HEK293 (cell line): ENCODE measurements around the gene HECTD2.

ENCODE experiments used
- AEBP2 ChIP-seq: fragments of 450-650 bp; formaldehyde crosslinking; IDR thresholded peaks from 2 replicates; pipeline ENCODE4 v1.5.1; 2016; ENCODE audit warnings: missing biosample characterization, missing genetic modification characterization, borderline replicate concordance
- ATF2 ChIP-seq: fragments of 450-650 bp; formaldehyde crosslinking; IDR thresholded peaks from 2 replicates; pipeline ENCODE4 v1.5.1; 2016; ENCODE audit warnings: missing biosample characterization, missing genetic modification characterization, low read depth
- BCL11B ChIP-seq: fragments of 450-650 bp; formaldehyde crosslinking; IDR thresholded peaks from 2 replicates; pipeline ENCODE4 v1.5.1; 2016; ENCODE audit warnings: low read depth, missing biosample characterization, missing genetic modification characterization
- CTCF ChIP-seq: fragments of 450-650 bp; formaldehyde crosslinking; IDR thresholded peaks from 2 replicates; pipeline ENCODE4 v1.5.1; 2016; ENCODE audit warnings: missing biosample characterization, missing genetic modification characterization
- KLF7 ChIP-seq: fragments of 450-650 bp; formaldehyde crosslinking; IDR thresholded peaks from 2 replicates; pipeline ENCODE4 v1.5.1; 2016; ENCODE audit warnings: missing biosample characterization, missing genetic modification characterization, borderline replicate concordance
- KLF9 ChIP-seq: fragments of 450-650 bp; formaldehyde crosslinking; IDR thresholded peaks from 2 replicates; pipeline ENCODE4 v1.5.1; 2016; ENCODE audit warnings: missing biosample characterization, missing genetic modification characterization, low read depth
- PRDM1 ChIP-seq: fragments of 450-650 bp; formaldehyde crosslinking; IDR thresholded peaks from 2 replicates; pipeline ENCODE4; 2016; ENCODE audit warnings: missing biosample characterization, missing genetic modification characterization
- PRDM10 ChIP-seq: fragments of 450-650 bp; formaldehyde crosslinking; IDR thresholded peaks from 2 replicates; pipeline ENCODE4 v1.5.1; 2016; ENCODE audit warnings: missing biosample characterization, missing genetic modification characterization
- RBAK ChIP-seq: fragments of 450-650 bp; formaldehyde crosslinking; IDR thresholded peaks from 2 replicates; pipeline ENCODE4 v1.5.1; 2016; ENCODE audit warnings: missing biosample characterization, missing genetic modification characterization
- SALL2 ChIP-seq: fragments of 450-650 bp; formaldehyde crosslinking; IDR thresholded peaks from 2 replicates; pipeline ENCODE4 v1.5.0; 2017; ENCODE audit warnings: missing biosample characterization, mild to moderate bottlenecking, missing genetic modification characterization, borderline replicate concordance
- SCRT1 ChIP-seq: fragments of 450-650 bp; formaldehyde crosslinking; IDR thresholded peaks from 2 replicates; pipeline ENCODE4 v1.5.1; 2016; ENCODE audit warnings: missing biosample characterization, missing genetic modification characterization, borderline replicate concordance
- WT1 ChIP-seq: fragments of 450-650 bp; formaldehyde crosslinking; IDR thresholded peaks from 2 replicates; pipeline ENCODE4 v1.5.1; 2016; ENCODE audit warnings: missing biosample characterization, missing genetic modification characterization
- ZBTB20 ChIP-seq: fragments of 450-650 bp; formaldehyde crosslinking; IDR thresholded peaks from 2 replicates; pipeline ENCODE4 v1.5.1; 2016; ENCODE audit warnings: missing biosample characterization, missing genetic modification characterization
- ZIC2 ChIP-seq: fragments of 450-650 bp; formaldehyde crosslinking; IDR thresholded peaks from 2 replicates; pipeline ENCODE4 v1.5.1; 2016; ENCODE audit warnings: missing biosample characterization, missing genetic modification characterization
- ZNF140 ChIP-seq: fragments of 450-650 bp; formaldehyde crosslinking; IDR thresholded peaks from 2 replicates; pipeline ENCODE4 v1.5.1; 2016; ENCODE audit warnings: missing biosample characterization, missing genetic modification characterization
- ZNF169 ChIP-seq: fragments of 450-650 bp; formaldehyde crosslinking; IDR thresholded peaks from 2 replicates; pipeline ENCODE4 v1.5.1; 2016; ENCODE audit warnings: missing biosample characterization, missing genetic modification characterization
- ZNF2 ChIP-seq: fragments of 450-650 bp; formaldehyde crosslinking; IDR thresholded peaks from 2 replicates; pipeline ENCODE4 v1.5.1; 2016; ENCODE audit warnings: missing biosample characterization, missing genetic modification characterization
- ZNF211 ChIP-seq: fragments of 450-650 bp; formaldehyde crosslinking; IDR thresholded peaks from 2 replicates; pipeline ENCODE4 v1.5.1; 2016; ENCODE audit warnings: low read depth, missing biosample characterization, missing genetic modification characterization
- ZNF214 ChIP-seq: fragments of 450-650 bp; formaldehyde crosslinking; IDR thresholded peaks from 2 replicates; pipeline ENCODE4 v1.5.1; 2017; ENCODE audit warnings: missing biosample characterization, mild to moderate bottlenecking, missing genetic modification characterization, borderline replicate concordance
- ZNF394 ChIP-seq: fragments of 450-650 bp; formaldehyde crosslinking; IDR thresholded peaks from 2 replicates; pipeline ENCODE4 v1.5.1; 2016; ENCODE audit warnings: missing biosample characterization, missing genetic modification characterization, mild to moderate bottlenecking, moderate library complexity, borderline replicate concordance
- ZNF501 ChIP-seq: fragments of 450-650 bp; formaldehyde crosslinking; IDR thresholded peaks from 2 replicates; pipeline ENCODE4 v1.5.1; 2016; ENCODE audit warnings: missing biosample characterization, missing genetic modification characterization
- ZNF558 ChIP-seq: fragments of 450-650 bp; formaldehyde crosslinking; IDR thresholded peaks from 2 replicates; pipeline ENCODE4 v1.5.1; 2016; ENCODE audit warnings: missing biosample characterization, missing genetic modification characterization
- ZNF561 ChIP-seq: fragments of 450-650 bp; IDR thresholded peaks from 2 replicates; pipeline ENCODE4 v1.5.1; 2018; ENCODE audit warnings: missing biosample characterization, missing genetic modification characterization, borderline replicate concordance
- ZNF600 ChIP-seq: fragments of 450-650 bp; formaldehyde crosslinking; IDR thresholded peaks from 2 replicates; pipeline ENCODE4 v1.5.1; 2016; ENCODE audit warnings: missing biosample characterization, missing genetic modification characterization
- ZNF610 ChIP-seq: fragments of 450-650 bp; formaldehyde crosslinking; IDR thresholded peaks from 2 replicates; pipeline ENCODE4 v1.5.1; 2016; ENCODE audit warnings: missing biosample characterization, missing genetic modification characterization, borderline replicate concordance
- ZNF639 ChIP-seq: fragments of 450-650 bp; formaldehyde crosslinking; IDR thresholded peaks from 2 replicates; pipeline ENCODE4 v1.5.1; 2016; ENCODE audit warnings: missing biosample characterization, missing genetic modification characterization
- ZNF692 ChIP-seq: fragments of 450-650 bp; formaldehyde crosslinking; IDR thresholded peaks from 2 replicates; pipeline ENCODE4 v1.5.1; 2016; ENCODE audit warnings: missing biosample characterization, missing genetic modification characterization
- ZNF785 ChIP-seq: fragments of 450-650 bp; formaldehyde crosslinking; IDR thresholded peaks from 2 replicates; pipeline ENCODE4 v1.5.1; 2016; ENCODE audit warnings: missing biosample characterization, missing genetic modification characterization

HECTD2 gene

GRCh38 chr10:91409069-91409868 is 875 bp upstream of the HECTD2 start (continued):
- TF ChIP-seq BCL11B (tag by site-specific recombination) (no peak), ZNF561 (tag by site-specific recombination) (no peak), RBAK (tag by site-specific recombination) (no peak), WT1 (tag by site-specific recombination) (peak; percentile 63), AEBP2 (tag by site-specific recombination) (no peak), ZNF600 (peak; percentile 88), PRDM10 (tag by site-specific recombination) (peak; percentile 92), ZNF214 (tag by site-specific recombination) (no peak), ZIC2 (tag by site-specific recombination) (no peak), ZNF169 (tag by site-specific recombination) (no peak), KLF9 (no peak), PRDM1 (tag by site-specific recombination) (peak; percentile 98), ZNF639 (peak; percentile 36; the same call in 1 of the 2 replicates), ZNF692 (peak; percentile 100), ZBTB20 (tag by site-specific recombination) (peak; percentile 87; the same call in 1 of the 2 replicates), ZNF140 (no peak), ZNF558 (tag by site-specific recombination) (peak; percentile 28; the same call in 1 of the 2 replicates), KLF7 (tag by site-specific recombination) (no peak; the same call in 1 of the 2 replicates), ZNF785 (tag by site-specific recombination) (no peak), ZNF610 (no peak), ZNF2 (peak; percentile 82), SALL2 (tag by site-specific recombination) (no peak), ZNF501 (tag by site-specific recombination) (peak; percentile 76; the same call in 1 of the 2 replicates), ATF2 (tag by site-specific recombination) (no peak), ZNF394 (tag by site-specific recombination) (0 out of 2 replicates have a peak, but pooled peaks have one; percentile 14), ZNF211 (tag by site-specific recombination) (no peak), CTCF (tag by site-specific recombination) (peak; percentile 20; the same call in 1 of the 2 replicates), SCRT1 (tag by site-specific recombination) (0 out of 2 replicates have a peak, but pooled peaks have one; percentile 37)
